ENCODE data around the gene TMEM204.

DNA sequence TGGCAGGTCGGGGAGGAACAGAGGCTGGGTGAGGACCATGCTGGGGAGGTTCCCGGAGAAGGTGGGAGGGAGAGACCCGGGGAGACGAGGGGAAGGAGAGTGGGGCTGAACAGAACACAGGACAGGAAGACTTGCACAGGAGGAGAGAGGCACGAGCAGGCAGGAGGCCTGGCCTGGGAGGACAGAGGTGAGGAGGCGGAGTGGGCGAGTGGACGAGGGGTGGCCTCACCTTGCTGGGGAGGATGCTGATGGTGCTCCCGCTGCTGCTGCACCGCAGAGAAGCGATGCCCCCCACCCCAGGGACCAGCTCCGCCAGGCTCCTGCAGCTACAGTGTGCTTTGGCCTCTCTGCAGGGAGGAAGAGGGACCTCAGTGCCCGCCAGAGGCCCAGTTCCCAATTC, 34.5 kb downstream of the TMEM204 start:
- TF ChIP-seq CTCF (IDR thresholded peaks at IDR 0.05 in 2 of 3, conservative IDR thresholded peaks at IDR 0.05 in 1 of 3; ENCODE audit: control insufficient read depth in 2 of 3, extremely low read depth in 1 of 3, insufficient read depth in 1 of 3, low read depth in 3 of 3, low read length in 3 of 3) (no peak), TAF1 (IDR thresholded peaks at IDR 0.05; ENCODE audit: borderline replicate concordance, low read depth, low read length) (no peak), ZNF592 (IDR thresholded peaks at IDR 0.05) (no peak), MEF2A (IDR thresholded peaks at IDR 0.05; ENCODE audit: insufficient read depth, low read depth, low read length) (no peak), ZZZ3 (IDR thresholded peaks at IDR 0.05; ENCODE audit: control insufficient read depth, insufficient read length, low read depth) (no peak), SMC3 (IDR thresholded peaks at IDR 0.05; ENCODE audit: borderline replicate concordance, low read length) (no peak), HDGF (IDR thresholded peaks at IDR 0.05) (no peak), NR2F1 (conservative IDR thresholded peaks at IDR 0.05) (no peak), POLR2A (IDR thresholded peaks at IDR 0.05; ENCODE audit: low read depth, low read length) (no peak), NFIC (IDR thresholded peaks at IDR 0.05; ENCODE audit: low read depth, low read length) (no peak), PAX5 (IDR thresholded peaks at IDR 0.05; ENCODE audit: borderline replicate concordance, low read depth, low read length) (no peak)
- TF ChIP-seq, protein P1, sequence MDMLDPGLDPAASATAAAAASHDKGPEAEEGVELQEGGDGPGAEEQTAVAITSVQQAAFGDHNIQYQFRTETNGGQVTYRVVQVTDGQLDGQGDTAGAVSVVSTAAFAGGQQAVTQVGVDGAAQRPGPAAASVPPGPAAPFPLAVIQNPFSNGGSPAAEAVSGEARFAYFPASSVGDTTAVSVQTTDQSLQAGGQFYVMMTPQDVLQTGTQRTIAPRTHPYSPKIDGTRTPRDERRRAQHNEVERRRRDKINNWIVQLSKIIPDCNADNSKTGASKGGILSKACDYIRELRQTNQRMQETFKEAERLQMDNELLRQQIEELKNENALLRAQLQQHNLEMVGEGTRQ (IDR thresholded peaks at IDR 0.05; ENCODE audit: borderline replicate concordance, low read depth, low read length), result no peak
